ENCODE measurements around the gene ZNF514. TPM values are rescaled to one million over a fixed set of nuclear protein-coding genes. Genes with fewer than 3 reads are reported as not detected.

ZNF514 gene
- total RNA-seq, 2 donors from 2014 or later: 7.6 to 11.0 TPM

Other genes starting within 250 kb of the ZNF514 start
- gene MAL, start 134.1 kb downstream of the ZNF514 start, total RNA-seq: 10 to 100 TPM; 26.3 to 62.8 TPM
- gene MRPS5, start 38.0 kb downstream of the ZNF514 start, total RNA-seq: 100 to 1,000 TPM in 1 of 2 donors, 10 to 100 TPM in 1; 78.8 to 102 TPM
- 1 to 10 TPM; 3.9 to 5.3 TPM for gene ZNF2, start 6.0 kb upstream of the ZNF514 start, total RNA-seq
- 1 to 10 TPM; 3.6 to 3.9 TPM for gene ZNF892, start 47.7 kb upstream of the ZNF514 start, total RNA-seq
- gene PROM2, start 114.6 kb upstream of the ZNF514 start, total RNA-seq: 1 to 10 TPM in 1 of 2 donors, under 1 TPM in 1; 0.86 to 1.9 TPM
- gene KCNIP3, start 137.5 kb upstream of the ZNF514 start, total RNA-seq: not detected
- 10 to 100 TPM; 31.0 to 39.8 TPM for gene FAHD2A, start 242.9 kb upstream of the ZNF514 start, total RNA-seq

Data from activated naive CD4-positive, alpha-beta T cell treated with anti-CD3 and anti-CD28 coated beads, Interleukin-2, amount 50 U/mL, for 72 hours (primary cell).